Gastroesophageal sphincter (tissue), 2 donors: Measurements from ENCODE around the gene RFX2.

Source experiments
- EP300 ChIP-seq: sonication (generic); formaldehyde crosslinking; IDR thresholded peaks from one replicate; pipeline ENCODE4 v1.6.1; 2017; ENCODE audit warnings: antibody characterized with exemption, mild to moderate bottlenecking
- POLR2A ChIP-seq, 2 donors: fragments of 450-650 bp; IDR thresholded peaks; one replicate each; pipeline ENCODE4 v1.6.1; 2017; ENCODE audit warnings: antibody characterized with exemption in 2 of 2, mild to moderate bottlenecking in 2 of 2, moderate library complexity in 1 of 2

GRCh38 chr19:6030214-6030507, 80.1 kb downstream of the RFX2 start:
- TF ChIP-seq POLR2A (IDR thresholded peaks at IDR 0.05) (no peak), EP300 (no peak)
